Measurements from ENCODE around the gene RNASEH2B. TPM values are rescaled to one million over a fixed set of nuclear protein-coding genes. Genes with fewer than 3 reads are reported as not detected.
A peak's percentile ranks its signal among the peaks of the same experiment; 100 is the strongest.

Gene RNASEH2B
- polyA plus RNA-seq, 3 donors = 30.9 to 71.5 (median 65.9) TPM

DNA sequence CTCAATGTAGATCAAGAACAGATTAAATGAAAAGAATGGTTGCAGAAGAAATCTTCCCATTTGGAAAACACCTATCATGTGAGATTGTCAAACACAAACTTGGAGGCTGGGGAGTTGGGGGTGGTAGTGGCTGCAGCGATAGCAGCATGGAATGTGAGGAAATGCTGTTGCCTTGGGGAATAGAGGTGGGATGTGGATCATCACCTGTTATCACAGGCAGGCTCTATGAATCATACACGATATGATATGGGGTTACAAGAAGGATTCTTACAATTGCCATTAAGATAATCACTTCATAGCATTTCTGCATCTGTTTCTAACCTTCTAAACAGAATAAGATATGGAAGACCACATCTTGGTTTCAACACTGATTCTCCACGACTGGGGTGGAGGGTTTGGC lies 88.7 kb downstream of the RNASEH2B start:
- 100% methylated on average over 1 of the region's 3 CpGs for WGBS (ENCODE audit: insufficient coverage)
- no peaks in the 10 kb centered on the region for H3K9me3 ChIP-seq (replicated peaks in 1 of 2; ENCODE audit: control insufficient read depth in 1 of 2, insufficient read depth in 1 of 2, low read length in 2 of 2)
- no peaks in the 10 kb centered on the region for H3K27me3 ChIP-seq (ENCODE audit: control insufficient read depth in 2 of 2, insufficient read depth in 2 of 2, low read length in 2 of 2)
- H3K9ac ChIP-seq (ENCODE audit: insufficient read depth, low read length, poor library complexity, severe bottlenecking) = no peak overlapping the region
- no peak overlapping the region for H3K27ac Mint-ChIP-seq
- H2AFZ ChIP-seq (ENCODE audit: insufficient read depth, low read depth, low read length, poor library complexity, severe bottlenecking) = no peak overlapping the region
- H3K9me3 Mint-ChIP-seq = peaks cover 0 to 1% (median 0%) of the 10 kb centered on the region in 7 donors
- H4K20me1 ChIP-seq (ENCODE audit: insufficient read depth, low read length) = no peaks in the 10 kb centered on the region
- H3K79me2 ChIP-seq (ENCODE audit: insufficient read depth, low read length) = no peaks in the 10 kb centered on the region
- no peak for DNase-seq
- peaks cover 2% of the 10 kb centered on the region for H3K4me1 Mint-ChIP-seq
- TF ChIP-seq, protein P1, sequence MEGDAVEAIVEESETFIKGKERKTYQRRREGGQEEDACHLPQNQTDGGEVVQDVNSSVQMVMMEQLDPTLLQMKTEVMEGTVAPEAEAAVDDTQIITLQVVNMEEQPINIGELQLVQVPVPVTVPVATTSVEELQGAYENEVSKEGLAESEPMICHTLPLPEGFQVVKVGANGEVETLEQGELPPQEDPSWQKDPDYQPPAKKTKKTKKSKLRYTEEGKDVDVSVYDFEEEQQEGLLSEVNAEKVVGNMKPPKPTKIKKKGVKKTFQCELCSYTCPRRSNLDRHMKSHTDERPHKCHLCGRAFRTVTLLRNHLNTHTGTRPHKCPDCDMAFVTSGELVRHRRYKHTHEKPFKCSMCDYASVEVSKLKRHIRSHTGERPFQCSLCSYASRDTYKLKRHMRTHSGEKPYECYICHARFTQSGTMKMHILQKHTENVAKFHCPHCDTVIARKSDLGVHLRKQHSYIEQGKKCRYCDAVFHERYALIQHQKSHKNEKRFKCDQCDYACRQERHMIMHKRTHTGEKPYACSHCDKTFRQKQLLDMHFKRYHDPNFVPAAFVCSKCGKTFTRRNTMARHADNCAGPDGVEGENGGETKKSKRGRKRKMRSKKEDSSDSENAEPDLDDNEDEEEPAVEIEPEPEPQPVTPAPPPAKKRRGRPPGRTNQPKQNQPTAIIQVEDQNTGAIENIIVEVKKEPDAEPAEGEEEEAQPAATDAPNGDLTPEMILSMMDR (IDR thresholded peaks at IDR 0.05) = no peak
- H3K4me3 ChIP-seq (replicated peaks in 1 of 3; ENCODE audit: low read depth in 2 of 3, low read length in 3 of 3) = no peak overlapping the region
- H3K4me2 ChIP-seq (replicated peaks; ENCODE audit: extremely low read depth, low read length, poor library complexity, severe bottlenecking) = no peak overlapping the region
- H3K27ac ChIP-seq (ENCODE audit: low read depth in 1 of 2, low read length in 2 of 2) = no peak overlapping the region
- peaks cover 1 to 2% (median 1%) of the 10 kb centered on the region in 3 donors for H3K27me3 Mint-ChIP-seq (ENCODE audit: low read depth in 3 of 3)
- no peak overlapping the region for H3K4me3 Mint-ChIP-seq
- H3K36me3 ChIP-seq (replicated peaks in 1 of 2; ENCODE audit: control insufficient read depth in 1 of 2, insufficient read depth in 2 of 2, low read length in 2 of 2) = no peaks in the 10 kb centered on the region
- peaks cover 0 to 2% of the 10 kb centered on the region in 2 donors for H3K36me3 Mint-ChIP-seq
- no peaks in the 10 kb centered on the region for H3K4me1 ChIP-seq (ENCODE audit: control insufficient read depth in 1 of 2, insufficient read depth in 2 of 2, low read length in 2 of 2)
- intact Hi-C loops (cut with micrococcal nuclease) = no loop called here

- Histone ChIP-seq H3K27me3 (ENCODE audit: control insufficient read depth in 2 of 2, insufficient read depth in 2 of 2, low read length in 2 of 2) (no peaks in the 10 kb centered on the region), H2AFZ (ENCODE audit: insufficient read depth, low read depth, low read length, poor library complexity, severe bottlenecking) (no peak overlapping the region), H3K4me3 (replicated peaks in 1 of 3; ENCODE audit: low read depth in 2 of 3, low read length in 3 of 3) (no peak overlapping the region), H3K4me1 (ENCODE audit: control insufficient read depth in 1 of 2, insufficient read depth in 2 of 2, low read length in 2 of 2) (peaks cover 3 to 9% of the 10 kb centered on the region in 2 donors), H3K36me3 (replicated peaks in 1 of 2; ENCODE audit: control insufficient read depth in 1 of 2, insufficient read depth in 2 of 2, low read length in 2 of 2) (no peaks in the 10 kb centered on the region), H3K9me3 (replicated peaks in 1 of 2; ENCODE audit: control insufficient read depth in 1 of 2, insufficient read depth in 1 of 2, low read length in 2 of 2) (no peaks in the 10 kb centered on the region), H4K20me1 (ENCODE audit: insufficient read depth, low read length) (no peaks in the 10 kb centered on the region), H3K79me2 (ENCODE audit: insufficient read depth, low read length) (no peaks in the 10 kb centered on the region), H3K27ac (ENCODE audit: low read depth in 1 of 2, low read length in 2 of 2) (no peak overlapping the region), H3K9ac (ENCODE audit: insufficient read depth, low read length, poor library complexity, severe bottlenecking) (no peak overlapping the region), H3K4me2 (replicated peaks; ENCODE audit: extremely low read depth, low read length, poor library complexity, severe bottlenecking) (no peak overlapping the region)
- Mint-ChIP-seq H3K9me3 (peaks cover 0 to 1% (median 0%) of the 10 kb centered on the region in 7 donors), H3K4me1 (peaks cover 13% of the 10 kb centered on the region), H3K27me3 (ENCODE audit: low read depth in 3 of 3) (peaks cover 2 to 5% (median 4%) of the 10 kb centered on the region in 3 donors), H3K4me3 (no peak overlapping the region), H3K27ac (peak overlapping the region in 2 of 7 donors; percentile 6 to 39), H3K36me3 (peaks cover 0 to 2% of the 10 kb centered on the region in 2 donors)
- intact Hi-C loops (cut with micrococcal nuclease) = no loop called here
- no peak for DNase-seq
- 100% methylated on average over 6 of the region's 7 CpGs for WGBS (ENCODE audit: insufficient coverage)
- TF ChIP-seq, protein P1 (IDR thresholded peaks at IDR 0.05) = no peak
These were observed 90.0 kb downstream of the RNASEH2B start for GRCh38 chr13:50999641-51000040.

Measured in CD14-positive monocyte (primary cell).